IMR-90 (cell line): Measurements from ENCODE around the gene ATP6V0C. TPM values are rescaled to one million over a fixed set of nuclear protein-coding genes. Genes with fewer than 3 reads are reported as not detected.

Experiments
- ATAC-seq: fragments of 200-7000 bp; cut with Tn5 transposase; 2 replicates; pipeline ENCODE4 v1.9.1; 2020; ENCODE audit warnings: low read depth, mild to moderate bottlenecking, moderate library complexity
- BruUV-seq: library from RNA; stranded (reverse); fragments of 400-500 nt; replicated peaks from 2 replicates; lab custom pipeline; 2021; lab: Mats Ljungman, UMichigan
- CTCF ChIA-PET: fragments of 300-600 bp; formaldehyde crosslinking; extraction: SDS; loops from one replicate; lab custom pipeline; 2021; ENCODE audit warnings: antibody characterized with exemption; lab: Yijun Ruan, JAX
- POLR2A ChIA-PET: fragments of 300-600 bp; sonication (Branson Sonifier 250); formaldehyde crosslinking; loops from one replicate; lab custom pipeline; 2022; ENCODE audit warnings: antibody characterized with exemption; ENCODE audit not compliant: unreplicated experiment; lab: Charles Lee
- DNase-seq: peaks from one replicate; pipeline ENCODE4 v3.0.0; 2013
- H2AFZ ChIP-seq: replicated peaks from 2 replicates; pipeline ENCODE3; 2013; ENCODE audit warnings: low read length, mild to moderate bottlenecking; ENCODE audit not compliant: poor library complexity
- H2AK5ac ChIP-seq: 2 replicates; pipeline ENCODE4 v1.6.1; 2013; ENCODE audit warnings: low read depth, low read length, inconsistent platforms
- H2AK9ac ChIP-seq: replicated peaks from 2 replicates; pipeline ENCODE3; 2013; ENCODE audit warnings: mild to moderate bottlenecking, low read depth, low read length, moderate library complexity; ENCODE audit not compliant: poor library complexity
- H2BK120ac ChIP-seq: 2 replicates; pipeline ENCODE4 v1.6.1; 2013; ENCODE audit warnings: low read depth, low read length, inconsistent platforms
- H2BK15ac ChIP-seq: 3 replicates; pipeline ENCODE4 v1.6.1; 2013; ENCODE audit warnings: low read depth, low read length, inconsistent platforms
- H2BK20ac ChIP-seq: 2 replicates; pipeline ENCODE4 v1.6.1; 2013; ENCODE audit warnings: low read depth, mild to moderate bottlenecking, inconsistent platforms, low read length, moderate library complexity
- H2BK5ac ChIP-seq: 2 replicates; pipeline ENCODE4 v1.6.1; 2013; ENCODE audit warnings: mild to moderate bottlenecking, low read depth, low read length, inconsistent platforms; ENCODE audit not compliant: poor library complexity, severe bottlenecking
- H3K14ac ChIP-seq: replicated peaks from 2 replicates; pipeline ENCODE4 v1.6.1; 2013; ENCODE audit warnings: low read depth, low read length, inconsistent platforms
- H3K18ac ChIP-seq: 2 replicates; pipeline ENCODE4 v1.6.1; 2013; ENCODE audit warnings: low read depth, low read length, control low read depth
- H3K23ac ChIP-seq: 2 replicates; pipeline ENCODE4 v1.6.1; 2013; ENCODE audit warnings: low read depth, low read length, inconsistent platforms
- H3K27ac ChIP-seq: 2 replicates; pipeline ENCODE4 v1.5.1; 2013; ENCODE audit warnings: mild to moderate bottlenecking, control low read depth, low read length; ENCODE audit not compliant: insufficient read depth
- H3K27me3 ChIP-seq: 2 replicates; pipeline ENCODE4 v1.6.1; 2013; ENCODE audit warnings: low read length; ENCODE audit not compliant: control insufficient read depth, insufficient read depth
- H3K36me3 ChIP-seq: 2 replicates; pipeline ENCODE4 v1.6.1; 2013; ENCODE audit warnings: low read length, mixed read lengths; ENCODE audit not compliant: control insufficient read depth, insufficient read depth
- H3K4ac ChIP-seq: 2 replicates; pipeline ENCODE4 v1.6.1; 2013; ENCODE audit warnings: low read depth, low read length, inconsistent platforms
- H3K4me1 ChIP-seq: 2 replicates; pipeline ENCODE4 v1.6.1; 2013; ENCODE audit warnings: low read length, mixed read lengths; ENCODE audit not compliant: control insufficient read depth, insufficient read depth
- H3K4me2 ChIP-seq: 2 replicates; pipeline ENCODE4 v1.6.1; 2013; ENCODE audit warnings: low read depth, mild to moderate bottlenecking, control low read depth, low read length, moderate library complexity
- H3K4me3 ChIP-seq: 2 replicates; pipeline ENCODE4 v1.5.1; 2013; ENCODE audit warnings: low read depth, mild to moderate bottlenecking, control low read depth, low read length, moderate library complexity; ENCODE audit not compliant: insufficient read depth
- H3K56ac ChIP-seq: 2 replicates; pipeline ENCODE4 v1.6.1; 2013; ENCODE audit warnings: low read length, inconsistent platforms; ENCODE audit not compliant: insufficient read depth; ENCODE audit errors: extremely low read depth
- H3K79me1 ChIP-seq, 2 experiments: 2 replicates each; pipeline ENCODE4 v1.6.1; 2013; ENCODE audit warnings: low read length in 2 of 2, inconsistent platforms in 1 of 2, low read depth in 1 of 2
- H3K9ac ChIP-seq: 2 replicates; pipeline ENCODE4 v1.6.1; 2013; ENCODE audit warnings: low read depth, low read length, control low read depth
- H3K9me1 ChIP-seq: 2 replicates; pipeline ENCODE4 v1.6.1; 2013; ENCODE audit warnings: low read length, inconsistent platforms; ENCODE audit not compliant: insufficient read depth
- H3K9me3 ChIP-seq: 2 replicates; pipeline ENCODE4 v1.6.1; 2013; ENCODE audit warnings: low read length; ENCODE audit not compliant: control insufficient read depth, insufficient read depth
- H4K20me1 ChIP-seq: 2 replicates; pipeline ENCODE4 v1.6.1; 2013; ENCODE audit warnings: low read length, inconsistent platforms; ENCODE audit not compliant: insufficient read depth
- H4K5ac ChIP-seq: 2 replicates; pipeline ENCODE4 v1.6.1; 2013; ENCODE audit warnings: mild to moderate bottlenecking, low read depth, low read length, control low read depth
- H4K8ac ChIP-seq, 2 experiments: 2 replicates each; pipeline ENCODE4 v1.6.1; 2013; ENCODE audit warnings: low read depth in 2 of 2, low read length in 2 of 2, control low read depth in 1 of 2, inconsistent platforms in 1 of 2
- H4K91ac ChIP-seq: 2 replicates; pipeline ENCODE4 v1.6.1; 2013; ENCODE audit warnings: low read depth, low read length, inconsistent platforms; ENCODE audit not compliant: insufficient read depth
- BHLHE40 ChIP-seq: fragments of 150-350 bp; IDR thresholded peaks from 2 replicates; pipeline ENCODE4 v1.6.1; 2016; ENCODE audit warnings: mild to moderate bottlenecking, low read depth, low read length
- CEBPB ChIP-seq: IDR thresholded peaks from 2 replicates; pipeline ENCODE4 v1.6.1; 2012; ENCODE audit warnings: low read depth, low read length, improper control_type of control experiment
- CHD1 ChIP-seq: IDR thresholded peaks from 2 replicates; pipeline ENCODE4 v1.6.1; 2012; ENCODE audit warnings: low read depth, low read length, improper control_type of control experiment
- CTCF ChIP-seq: conservative IDR thresholded peaks from 2 replicates; pipeline ENCODE4 v1.5.1; 2012; ENCODE audit warnings: mild to moderate bottlenecking, low read depth, low read length, improper control_type of control experiment
- ELK1 ChIP-seq: fragments of 150-350 bp; IDR thresholded peaks from 2 replicates; pipeline ENCODE4 v1.6.1; 2016; ENCODE audit warnings: low read depth, mild to moderate bottlenecking, low read length, moderate library complexity, borderline replicate concordance
- FOS ChIP-seq: fragments of 150-350 bp; IDR thresholded peaks from 2 replicates; pipeline ENCODE4 v1.6.1; 2016; ENCODE audit warnings: low read depth, low read length
- MAFK ChIP-seq: IDR thresholded peaks from 2 replicates; pipeline ENCODE4 v1.6.1; 2012; ENCODE audit warnings: low read depth, low read length, improper control_type of control experiment
- MAZ ChIP-seq: IDR thresholded peaks from 2 replicates; pipeline ENCODE4 v1.6.1; 2012; ENCODE audit warnings: low read depth, mild to moderate bottlenecking, low read length, improper control_type of control experiment, moderate library complexity, borderline replicate concordance
- MXI1 ChIP-seq: IDR thresholded peaks from 2 replicates; pipeline ENCODE4 v1.6.1; 2012; ENCODE audit warnings: low read depth, mild to moderate bottlenecking, low read length, moderate library complexity, borderline replicate concordance
- NFE2L2 ChIP-seq: fragments of 150-350 bp; IDR thresholded peaks from 2 replicates; pipeline ENCODE4 v1.6.1; 2016; ENCODE audit warnings: low read depth, mild to moderate bottlenecking, low read length
- POLR2A ChIP-seq: IDR thresholded peaks from 2 replicates; pipeline ENCODE4 v1.6.1; 2012; ENCODE audit warnings: mild to moderate bottlenecking, low read depth, low read length
- RAD21 ChIP-seq: IDR thresholded peaks from 2 replicates; pipeline ENCODE4 v1.6.1; 2012; ENCODE audit warnings: low read length, improper control_type of control experiment
- RCOR1 ChIP-seq: IDR thresholded peaks from 2 replicates; pipeline ENCODE4 v1.6.1; 2012; ENCODE audit warnings: mild to moderate bottlenecking, low read length, improper control_type of control experiment; ENCODE audit not compliant: insufficient replicate concordance
- RFX5 ChIP-seq: IDR thresholded peaks from 2 replicates; pipeline ENCODE4 v1.8.0; 2012; ENCODE audit warnings: low read depth, mild to moderate bottlenecking, low read length, moderate library complexity
- SMC3 ChIP-seq: fragments of 150-350 bp; IDR thresholded peaks from 2 replicates; pipeline ENCODE4 v1.6.1; 2016; ENCODE audit warnings: low read depth, mild to moderate bottlenecking, antibody characterized with exemption, low read length, moderate library complexity
- WGBS, 2 experiments: methylation state at CpG; one replicate each; pipeline versions ENCODE4 v1.1.5 to v1.1.7; 2013; ENCODE audit warnings: missing lambda C conversion rate in 2 of 2; ENCODE audit not compliant: insufficient read length in 1 of 2; ENCODE audit errors: extremely low coverage in 2 of 2; 5-methylcytosine and 5-hydroxymethylcytosine counted together
- dilution Hi-C: fragments of 300-500 bp; cut with HindIII; formaldehyde crosslinking; loops from one replicate; pipeline ENCODE4 v1.14.3; 2018; ENCODE audit warnings: low sequenced_read_pairs; ENCODE audit not compliant: unreplicated experiment
- in situ Hi-C: fragments of 300-500 bp; cut with MboI; formaldehyde crosslinking; loops from 3 replicates; pipeline ENCODE4 v1.14.3; 2019; ENCODE audit warnings: low sequenced_read_pairs, inconsistent platforms, mixed read lengths
- intact Hi-C: fragments of 100-400 bp; cut with micrococcal nuclease; formaldehyde crosslinking; loops from 2 replicates; pipeline ENCODE4 v1.10.0; 2022
- polyA plus RNA-seq, 3 experiments: library from polyadenylated mRNA; depleted of rRNA; stranded (reverse); fragments of >200 nt; gene quantifications; 2 replicates each; pipeline ENCODE4 v1.2.3, GENCODE V29; 2012; ENCODE audit warnings: low replicate concordance in 1 of 3
- total RNA-seq: library from RNA; depleted of rRNA; stranded (reverse); fragments of >200 nt; gene quantifications from 2 replicates; pipeline ENCODE4 v1.2.3, GENCODE V29; 2012
- TF ChIP-seq, protein P1 (sequence below): fragments of 150-350 bp; IDR thresholded peaks from 2 replicates; pipeline ENCODE4 v1.6.1; 2017; ENCODE audit warnings: mild to moderate bottlenecking, antibody characterized with exemption, low read length, low read depth

The ATP6V0C gene
- total and polyA plus RNA-seq, 2 of the 4 experiments (the other 2 are of a cell fraction): 8.4 to 107 TPM

- ChIA-PET CTCF (no interaction called here), POLR2A (no interaction called here)
- intact Hi-C loops: no loop called here
- no peak overlapping the region for H2AK9ac ChIP-seq
- no peak for TF ChIP-seq FOS
- no peak for TF ChIP-seq NFE2L2
- TF ChIP-seq SMC3: no peak
- no peak for TF ChIP-seq CHD1
- no peak for TF ChIP-seq MAZ
- TF ChIP-seq BHLHE40: no peak
- TF ChIP-seq RCOR1: no peak
- no peak for TF ChIP-seq MXI1
- TF ChIP-seq POLR2A: no peak
- no peak for TF ChIP-seq RFX5
- no peak for TF ChIP-seq CTCF
- no peak for TF ChIP-seq RAD21
- TF ChIP-seq, protein P1, sequence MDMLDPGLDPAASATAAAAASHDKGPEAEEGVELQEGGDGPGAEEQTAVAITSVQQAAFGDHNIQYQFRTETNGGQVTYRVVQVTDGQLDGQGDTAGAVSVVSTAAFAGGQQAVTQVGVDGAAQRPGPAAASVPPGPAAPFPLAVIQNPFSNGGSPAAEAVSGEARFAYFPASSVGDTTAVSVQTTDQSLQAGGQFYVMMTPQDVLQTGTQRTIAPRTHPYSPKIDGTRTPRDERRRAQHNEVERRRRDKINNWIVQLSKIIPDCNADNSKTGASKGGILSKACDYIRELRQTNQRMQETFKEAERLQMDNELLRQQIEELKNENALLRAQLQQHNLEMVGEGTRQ: no peak
- TF ChIP-seq ELK1: no peak
- TF ChIP-seq CEBPB: no peak
- no peak for TF ChIP-seq MAFK
- DNase-seq (no peak), ATAC-seq (no peak)
- no peak overlapping the region for H2AK5ac ChIP-seq
- peaks cover 9% of the 10 kb centered on the region for H3K4me1 ChIP-seq
- no TSS peak for BruUV-seq
- H3K27me3 ChIP-seq: no peaks in the 10 kb centered on the region
- H3K9me1 ChIP-seq: no peaks in the 10 kb centered on the region
- H3K9me3 ChIP-seq: no peaks in the 10 kb centered on the region
- H4K91ac ChIP-seq: no peak overlapping the region
- no peak overlapping the region for H4K8ac ChIP-seq
- no peak overlapping the region for H2BK15ac ChIP-seq
- no peak overlapping the region for H3K9ac ChIP-seq
- no peak overlapping the region for H3K56ac ChIP-seq
- H2BK20ac ChIP-seq: no peak overlapping the region
- H3K4me3 ChIP-seq: no peak overlapping the region
- dilution Hi-C loops: no loop called here
- H3K23ac ChIP-seq: no peak overlapping the region
- H3K18ac ChIP-seq: no peak overlapping the region
- no peak overlapping the region for H2BK5ac ChIP-seq
- no peaks in the 10 kb centered on the region for H3K36me3 ChIP-seq
- no peak overlapping the region for H2BK120ac ChIP-seq
- H3K4ac ChIP-seq: no peak overlapping the region
- H3K4me2 ChIP-seq: no peak overlapping the region
- no peak overlapping the region for H2AFZ ChIP-seq
- H3K27ac ChIP-seq: no peak overlapping the region
- WGBS, 2 experiments: 100% methylated on average over 1 of the region's 14 CpGs; no CpG with 5 or more reads in 1 of the 2 experiments
- in situ Hi-C loops: loop anchor here (10.0 kb wide), 1 partner anchor 251 kb away; the partner anchor contains the start of gene ECI1
- H4K20me1 ChIP-seq: peaks cover 13% of the 10 kb centered on the region; the same call in 1 of the 2 replicates
- H4K5ac ChIP-seq: no peak overlapping the region
- H3K14ac ChIP-seq: no peak overlapping the region
- H3K79me1 ChIP-seq: peaks cover 0 to 19% of the 10 kb centered on the region in 2 experiments; a peak in 1 of 4 replicates
These were observed 8.1 kb upstream of the ATP6V0C start for GRCh38 chr16:2505695-2506094.
